ENCODE measurements around the gene FAM43B. TPM values are rescaled to one million over a fixed set of nuclear protein-coding genes. Genes with fewer than 3 reads are reported as not detected.

Gene FAM43B
- total and polyA plus RNA-seq, 2 experiments from 2014 or later = 0.66 to 3.0 TPM

DNA sequence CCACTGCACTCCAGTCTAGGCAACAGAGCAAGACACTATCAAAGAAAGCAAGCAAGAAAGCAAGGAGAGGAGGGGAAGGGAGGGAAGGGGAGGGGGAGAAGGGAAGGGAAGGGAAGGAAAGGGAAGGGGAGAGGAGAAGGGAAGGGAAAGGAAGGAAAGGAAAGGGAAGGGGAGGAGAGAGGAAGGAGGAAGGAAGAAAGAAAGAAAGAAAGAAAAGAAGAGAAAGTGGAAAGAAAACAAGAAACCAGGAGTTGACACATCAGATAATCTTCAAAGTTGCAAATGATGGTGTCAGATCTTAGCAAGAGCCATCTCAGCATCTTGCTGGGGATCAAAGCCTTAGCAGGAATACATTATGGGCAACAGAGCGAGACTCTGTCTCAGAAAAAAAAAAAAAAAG, 21.6 kb downstream of the FAM43B start:
- no peak for ATAC-seq
- H3K27ac Mint-ChIP-seq = no peak overlapping the region
- H3K27ac ChIP-seq (ENCODE audit: low read depth) = no peak overlapping the region

GRCh38 chr1:20574686-20575540, 22.5 kb downstream of the FAM43B start:
- Histone ChIP-seq H3K9me2 (ENCODE audit: insufficient read depth) (no peaks in the 10 kb centered on the region), H3K79me2 (replicated peaks; ENCODE audit: insufficient read depth) (no peaks in the 10 kb centered on the region), H3K4me3 (no peak overlapping the region), H3K27me3 (ENCODE audit: insufficient read depth) (0 out of 2 replicates have a peak, but pooled peaks cover 3% of the 10 kb centered on the region), H3F3A (replicated peaks; ENCODE audit: low read depth) (no peaks in the 10 kb centered on the region), H3K4me2 (no peak overlapping the region), H3K27ac (ENCODE audit: low read depth) (no peak overlapping the region), H4K20me1 (replicated peaks; ENCODE audit: insufficient read depth) (no peaks in the 10 kb centered on the region), H3K36me3 (ENCODE audit: insufficient read depth) (no peaks in the 10 kb centered on the region), H2AFZ (peak overlapping the region; percentile 91), H3K4me1 (ENCODE audit: insufficient read depth) (no peaks in the 10 kb centered on the region)
- H3K9me3 Mint-ChIP-seq = peaks cover 6% of the 10 kb centered on the region
- DNase-seq (ENCODE audit: low spot score) (peak; percentile 95), ATAC-seq (peak; percentile 99)
- H3K27ac Mint-ChIP-seq = no peak overlapping the region
- H3K36me3 Mint-ChIP-seq (ENCODE audit: low read depth) = no peaks in the 10 kb centered on the region
- no peaks in the 10 kb centered on the region for H3K4me1 Mint-ChIP-seq
- H3K27me3 Mint-ChIP-seq (ENCODE audit: insufficient read depth, low read depth, poor library complexity) = peaks cover 4% of the 10 kb centered on the region
- TF ChIP-seq ZNF462 (CRISPR knock-in tag; IDR thresholded peaks at IDR 0.05) (no peak), CTCF (conservative IDR thresholded peaks at IDR 0.05; ENCODE audit: low read depth in 2 of 2) (peak; percentile 95 to 99)
- H3K4me3 Mint-ChIP-seq = no peak overlapping the region

More for the DNA sequence above, 21.6 kb downstream of the FAM43B start:
- peaks cover 6% of the 10 kb centered on the region for H3K9me3 Mint-ChIP-seq
- Histone ChIP-seq H3K9me2 (ENCODE audit: insufficient read depth) (no peaks in the 10 kb centered on the region), H2AFZ (no peak overlapping the region), H3K27me3 (ENCODE audit: insufficient read depth) (0 out of 2 replicates have a peak, but pooled peaks cover 3% of the 10 kb centered on the region), H3K79me2 (replicated peaks; ENCODE audit: insufficient read depth) (no peaks in the 10 kb centered on the region), H3F3A (replicated peaks; ENCODE audit: low read depth) (no peaks in the 10 kb centered on the region), H3K4me1 (ENCODE audit: insufficient read depth) (no peaks in the 10 kb centered on the region), H4K20me1 (replicated peaks; ENCODE audit: insufficient read depth) (no peaks in the 10 kb centered on the region), H3K4me2 (no peak overlapping the region), H3K36me3 (ENCODE audit: insufficient read depth) (no peaks in the 10 kb centered on the region), H3K4me3 (no peak overlapping the region)
- no peak for DNase-seq (ENCODE audit: low spot score)
- H3K4me1 Mint-ChIP-seq = no peaks in the 10 kb centered on the region
- peaks cover 4% of the 10 kb centered on the region for H3K27me3 Mint-ChIP-seq (ENCODE audit: insufficient read depth, low read depth, poor library complexity)
- no peak overlapping the region for H3K4me3 Mint-ChIP-seq
- H3K36me3 Mint-ChIP-seq (ENCODE audit: low read depth) = no peaks in the 10 kb centered on the region
- TF ChIP-seq NANOG (IDR thresholded peaks at IDR 0.05; ENCODE audit: borderline replicate concordance) (no peak), CTCF (conservative IDR thresholded peaks at IDR 0.05; ENCODE audit: low read depth in 2 of 2) (no peak), ZNF114 (CRISPR knock-in tag; IDR thresholded peaks at IDR 0.05) (no peak), EZH2phosphoT487 (IDR thresholded peaks at IDR 0.05; ENCODE audit: unreplicated experiment) (no peak)
